SK-N-SH treated with all-trans-retinoic acid at 6 μM for 48 hours (cell line): ENCODE results near the gene MCM5.

Experiments used
- BACH2 ChIP-seq: fragments of 250-450 bp; sonication (Bioruptor Pico); IDR thresholded peaks from 2 replicates; pipeline ENCODE4 v1.9.0; 2021; ENCODE audit warnings: mild to moderate bottlenecking, borderline replicate concordance
- GLIS3 ChIP-seq: fragments of 250-450 bp; sonication (Bioruptor Pico); IDR thresholded peaks from 2 replicates; pipeline ENCODE4 v1.5.0; 2020; ENCODE audit warnings: mild to moderate bottlenecking, moderate library complexity
- TOX ChIP-seq: fragments of 250-450 bp; sonication (Bioruptor Pico); IDR thresholded peaks from 2 replicates; pipeline ENCODE4 v1.8.0; 2021; ENCODE audit warnings: mild to moderate bottlenecking, moderate library complexity, borderline replicate concordance
- ZFP30 ChIP-seq: fragments of 450-650 bp; formaldehyde crosslinking; IDR thresholded peaks from 2 replicates; pipeline ENCODE4 v1.5.0; 2022; ENCODE audit warnings: mild to moderate bottlenecking, moderate library complexity
- ZNF70 ChIP-seq: fragments of 450-650 bp; formaldehyde crosslinking; IDR thresholded peaks from 2 replicates; pipeline ENCODE4 v1.5.0; 2020; ENCODE audit warnings: mild to moderate bottlenecking, moderate library complexity
- TF ChIP-seq, protein P1 (sequence below): fragments of 250-450 bp; sonication (Bioruptor Pico); IDR thresholded peaks from 2 replicates; pipeline ENCODE4 v1.8.0; 2020; ENCODE audit warnings: mild to moderate bottlenecking, moderate library complexity, borderline replicate concordance

GRCh38 chr22:35410663-35411034 lies 10.7 kb downstream of the MCM5 start:
- no peak for TF ChIP-seq ZFP30 (CRISPR knock-in tag)
- TF ChIP-seq, protein P1, sequence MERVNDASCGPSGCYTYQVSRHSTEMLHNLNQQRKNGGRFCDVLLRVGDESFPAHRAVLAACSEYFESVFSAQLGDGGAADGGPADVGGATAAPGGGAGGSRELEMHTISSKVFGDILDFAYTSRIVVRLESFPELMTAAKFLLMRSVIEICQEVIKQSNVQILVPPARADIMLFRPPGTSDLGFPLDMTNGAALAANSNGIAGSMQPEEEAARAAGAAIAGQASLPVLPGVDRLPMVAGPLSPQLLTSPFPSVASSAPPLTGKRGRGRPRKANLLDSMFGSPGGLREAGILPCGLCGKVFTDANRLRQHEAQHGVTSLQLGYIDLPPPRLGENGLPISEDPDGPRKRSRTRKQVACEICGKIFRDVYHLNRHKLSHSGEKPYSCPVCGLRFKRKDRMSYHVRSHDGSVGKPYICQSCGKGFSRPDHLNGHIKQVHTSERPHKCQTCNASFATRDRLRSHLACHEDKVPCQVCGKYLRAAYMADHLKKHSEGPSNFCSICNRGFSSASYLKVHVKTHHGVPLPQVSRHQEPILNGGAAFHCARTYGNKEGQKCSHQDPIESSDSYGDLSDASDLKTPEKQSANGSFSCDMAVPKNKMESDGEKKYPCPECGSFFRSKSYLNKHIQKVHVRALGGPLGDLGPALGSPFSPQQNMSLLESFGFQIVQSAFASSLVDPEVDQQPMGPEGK (CRISPR knock-in tag): no peak
- no peak for TF ChIP-seq GLIS3 (CRISPR knock-in tag)
- no peak for TF ChIP-seq TOX (CRISPR knock-in tag)
- no peak for TF ChIP-seq BACH2 (CRISPR knock-in tag)
- no peak for TF ChIP-seq ZNF70 (CRISPR knock-in tag)
